Muscle of leg (tissue), 11 donors: Measurements from ENCODE around the gene BCL6. TPM values are rescaled to one million over a fixed set of nuclear protein-coding genes. Genes with fewer than 3 reads are reported as not detected.
A peak's percentile ranks its signal among the peaks of the same experiment; 100 is the strongest.

Experiments
- DNase-seq: peaks from one replicate; pipeline ENCODE4 v3.0.0; 2013
- H3K27ac ChIP-seq: one replicate; pipeline ENCODE4 v1.5.1; 2013; ENCODE audit warnings: mild to moderate bottlenecking, low read length, control low read depth
- H3K27me3 ChIP-seq: one replicate; pipeline ENCODE4 v1.6.1; 2013; ENCODE audit warnings: low read length; ENCODE audit not compliant: control insufficient read depth, insufficient read depth
- H3K36me3 ChIP-seq: one replicate; pipeline ENCODE4 v1.6.1; 2013; ENCODE audit warnings: low read length; ENCODE audit not compliant: control insufficient read depth, insufficient read depth
- H3K4me1 ChIP-seq: one replicate; pipeline ENCODE4 v1.6.1; 2013; ENCODE audit warnings: low read length; ENCODE audit not compliant: control insufficient read depth, insufficient read depth
- H3K4me3 ChIP-seq: one replicate; pipeline ENCODE4 v1.5.1; 2013; ENCODE audit warnings: low read length, control low read depth
- H3K9me3 ChIP-seq: replicated peaks from 2 replicates; pipeline ENCODE4 v1.6.1; 2013; ENCODE audit warnings: low read depth, low read length; ENCODE audit not compliant: control insufficient read depth
- WGBS: methylation state at CpG from one replicate; pipeline ENCODE4 v1.1.5; 2013; ENCODE audit warnings: missing lambda C conversion rate; ENCODE audit not compliant: insufficient coverage; 5-methylcytosine and 5-hydroxymethylcytosine counted together
- polyA plus RNA-seq, 8 donors: library from polyadenylated mRNA; unstranded; fragments of 120-200 nt; gene quantifications; one replicate each; pipeline versions ENCODE4 v1.2.1 to v1.2.3, GENCODE V29; 2013; ENCODE audit warnings: inconsistent platforms in 1 of 8, low replicate concordance in 1 of 8; ENCODE audit not compliant: insufficient read length in 8 of 8, insufficient read depth in 1 of 8
- total RNA-seq: library from RNA; stranded (reverse); fragments of 120-200 nt; gene quantifications from one replicate; pipeline ENCODE4 v1.2.4, GENCODE V29; 2013

The BCL6 gene
- total and polyA plus RNA-seq, 9 donors: 12.1 to 23.8 (median 19.0) TPM

GRCh38 chr3:187733371-187733770 is 11.9 kb downstream of the BCL6 start:
- Histone ChIP-seq H3K4me3 (no peak overlapping the region), H3K4me1 (peaks cover 19% of the 10 kb centered on the region), H3K27ac (no peak overlapping the region), H3K27me3 (peaks cover 7% of the 10 kb centered on the region), H3K36me3 (peaks cover 37% of the 10 kb centered on the region), H3K9me3 (no peaks in the 10 kb centered on the region)
- 93% methylated on average over 11 of the region's 11 CpGs for WGBS
- no peak for DNase-seq

- no peak overlapping the region for H3K4me3 ChIP-seq
- peaks cover 3% of the 10 kb centered on the region for H3K4me1 ChIP-seq
- H3K36me3 ChIP-seq: peaks cover 72% of the 10 kb centered on the region
- no peaks in the 10 kb centered on the region for H3K27me3 ChIP-seq
- 93% methylated on average over 6 of the region's 12 CpGs for whole genome bisulfite sequencing
- no peaks in the 10 kb centered on the region for H3K9me3 ChIP-seq
- no peak overlapping the region for H3K27ac ChIP-seq
- DNase-seq: no peak
Measured at GRCh38 chr3:187729598-187729997, 15.7 kb downstream of the BCL6 start.

- H3K27me3 ChIP-seq: no peaks in the 10 kb centered on the region
- H3K27ac ChIP-seq: no peak overlapping the region
- no peaks in the 10 kb centered on the region for H3K9me3 ChIP-seq
- WGBS: 83% methylated on average over 10 of the region's 13 CpGs
- no peak for DNase-seq
- H3K4me3 ChIP-seq: no peak overlapping the region
- H3K36me3 ChIP-seq: peaks cover 77% of the 10 kb centered on the region
- peaks cover 3% of the 10 kb centered on the region for H3K4me1 ChIP-seq
Measured at GRCh38 chr3:187728940-187729583, 16.2 kb downstream of the BCL6 start.

GRCh38 chr3:187728248-187728647 is 17.0 kb downstream of the BCL6 start:
- Histone ChIP-seq H3K4me3 (no peak overlapping the region), H3K9me3 (no peaks in the 10 kb centered on the region), H3K4me1 (peaks cover 3% of the 10 kb centered on the region), H3K27me3 (no peaks in the 10 kb centered on the region), H3K27ac (no peak overlapping the region), H3K36me3 (peaks cover 73% of the 10 kb centered on the region)
- WGBS: 96% methylated on average over 8 of the region's 8 CpGs
- DNase-seq: no peak

GRCh38 chr3:187726564-187726963 is 18.7 kb downstream of the BCL6 start:
- no peaks in the 10 kb centered on the region for H3K27me3 ChIP-seq
- peaks cover 3% of the 10 kb centered on the region for H3K4me1 ChIP-seq
- no peak for DNase-seq
- H3K4me3 ChIP-seq: no peak overlapping the region
- 91% methylated on average over 7 of the region's 13 CpGs for WGBS
- H3K36me3 ChIP-seq: peaks cover 76% of the 10 kb centered on the region
- no peak overlapping the region for H3K27ac ChIP-seq
- no peaks in the 10 kb centered on the region for H3K9me3 ChIP-seq

GRCh38 chr3:187725653-187726370 is 19.5 kb downstream of the BCL6 start:
- no peaks in the 10 kb centered on the region for H3K27me3 ChIP-seq
- H3K4me1 ChIP-seq: peaks cover 3% of the 10 kb centered on the region
- WGBS: 78% methylated on average over 2 of the region's 7 CpGs
- H3K9me3 ChIP-seq: no peaks in the 10 kb centered on the region
- DNase-seq: peak; percentile 53
- peaks cover 71% of the 10 kb centered on the region for H3K36me3 ChIP-seq
- H3K27ac ChIP-seq: no peak overlapping the region
- no peak overlapping the region for H3K4me3 ChIP-seq

- no peak for DNase-seq
- H3K27me3 ChIP-seq: no peaks in the 10 kb centered on the region
- peaks cover 3% of the 10 kb centered on the region for H3K4me1 ChIP-seq
- no peak overlapping the region for H3K4me3 ChIP-seq
- WGBS: 95% methylated on average over 20 of the region's 22 CpGs
- H3K9me3 ChIP-seq: no peaks in the 10 kb centered on the region
- H3K36me3 ChIP-seq: peaks cover 66% of the 10 kb centered on the region
- no peak overlapping the region for H3K27ac ChIP-seq
Measured at GRCh38 chr3:187725224-187725623, 20.0 kb downstream of the BCL6 start.

- no peak overlapping the region for H3K4me3 ChIP-seq
- no peak overlapping the region for H3K27ac ChIP-seq
- no peak for DNase-seq
- 67% methylated on average over 2 of the region's 10 CpGs for WGBS
- peaks cover 5% of the 10 kb centered on the region for H3K4me1 ChIP-seq
- no peaks in the 10 kb centered on the region for H3K27me3 ChIP-seq
- peaks cover 40% of the 10 kb centered on the region for H3K36me3 ChIP-seq
- no peaks in the 10 kb centered on the region for H3K9me3 ChIP-seq
Measured at GRCh38 chr3:187722206-187722612, 23.1 kb downstream of the BCL6 start.

- Histone ChIP-seq H3K9me3 (no peaks in the 10 kb centered on the region), H3K27ac (no peak overlapping the region), H3K27me3 (no peaks in the 10 kb centered on the region), H3K36me3 (peaks cover 31% of the 10 kb centered on the region), H3K4me3 (no peak overlapping the region), H3K4me1 (peaks cover 5% of the 10 kb centered on the region)
- WGBS: 80% methylated on average over 4 of the region's 8 CpGs
- no peak for DNase-seq
Measured at GRCh38 chr3:187721055-187721454, 24.2 kb downstream of the BCL6 start.

GRCh38 chr3:187720337-187720670 is 25.0 kb downstream of the BCL6 start:
- Histone ChIP-seq H3K27ac (no peak overlapping the region), H3K27me3 (no peaks in the 10 kb centered on the region), H3K4me3 (no peak overlapping the region), H3K36me3 (peaks cover 24% of the 10 kb centered on the region), H3K4me1 (peaks cover 3% of the 10 kb centered on the region), H3K9me3 (no peaks in the 10 kb centered on the region)
- WGBS: 100% methylated on average over 1 of the region's 2 CpGs
- no peak for DNase-seq
